Motor neuron (in vitro differentiated cells): ENCODE data around the gene FRY. TPM values are rescaled to one million over a fixed set of nuclear protein-coding genes. Genes with fewer than 3 reads are reported as not detected.
A peak's percentile ranks its signal among the peaks of the same experiment; 100 is the strongest.

Experiments
- ATAC-seq, 8 experiments: fragments of 200-7000 bp; cut with Tn5 transposase; replicated peaks in 6 of 8; 2 replicates each; pipeline ENCODE4 v1.8.0; 2021; ENCODE audit warnings: mild to moderate bottlenecking in 8 of 8, moderate library complexity in 8 of 8
- H3K27ac ChIP-seq, 2 donors: fragments of 250-450 bp; sonication (Bioruptor Pico); 2 replicates each; pipeline ENCODE4 v1.9.0; 2021; ENCODE audit warnings: antibody characterized with exemption in 2 of 2, mild to moderate bottlenecking in 2 of 2, moderate library complexity in 1 of 2
- H3K4me1 ChIP-seq, 2 donors: fragments of 250-450 bp; sonication (Bioruptor Pico); replicated peaks in 1 of 2; 2 replicates each; pipeline ENCODE4 v1.6.1; 2021; ENCODE audit warnings: antibody characterized with exemption in 2 of 2, mild to moderate bottlenecking in 2 of 2, moderate library complexity in 1 of 2
- H3K4me3 ChIP-seq, 5 donors: fragments of 250-450 bp; sonication (Bioruptor Pico); 2 replicates each; pipeline ENCODE4 v1.9.0; 2021; ENCODE audit warnings: antibody characterized with exemption in 5 of 5, mild to moderate bottlenecking in 5 of 5, moderate library complexity in 4 of 5
- WGBS, 10 experiments: fragments of 450-650 bp; shearing (Covaris generic); methylation state at CpG; one replicate each; pipeline ENCODE4 v1.0.0; 2022; 5-methylcytosine and 5-hydroxymethylcytosine counted together
- in situ Hi-C, 9 experiments: fragments of 400-800 bp; cut with MboI; loops; one replicate each; pipeline ENCODE4 v1.15.0; 2021; ENCODE audit warnings: low sequenced_read_pairs in 9 of 9, low pct_unique_long_range_greater_than_20kb in 2 of 9; ENCODE audit not compliant: unreplicated experiment in 9 of 9
- total RNA-seq, 8 experiments: library from RNA; unstranded; fragments of 300-600 nt; gene quantifications; 2 replicates each; pipeline versions ENCODE4 v1.2.3 to v1.2.4, GENCODE V29; 2022

The FRY gene
- total RNA-seq, 8 experiments from 2014 or later = 6.0 to 54.0 (median 35.7) TPM

DNA sequence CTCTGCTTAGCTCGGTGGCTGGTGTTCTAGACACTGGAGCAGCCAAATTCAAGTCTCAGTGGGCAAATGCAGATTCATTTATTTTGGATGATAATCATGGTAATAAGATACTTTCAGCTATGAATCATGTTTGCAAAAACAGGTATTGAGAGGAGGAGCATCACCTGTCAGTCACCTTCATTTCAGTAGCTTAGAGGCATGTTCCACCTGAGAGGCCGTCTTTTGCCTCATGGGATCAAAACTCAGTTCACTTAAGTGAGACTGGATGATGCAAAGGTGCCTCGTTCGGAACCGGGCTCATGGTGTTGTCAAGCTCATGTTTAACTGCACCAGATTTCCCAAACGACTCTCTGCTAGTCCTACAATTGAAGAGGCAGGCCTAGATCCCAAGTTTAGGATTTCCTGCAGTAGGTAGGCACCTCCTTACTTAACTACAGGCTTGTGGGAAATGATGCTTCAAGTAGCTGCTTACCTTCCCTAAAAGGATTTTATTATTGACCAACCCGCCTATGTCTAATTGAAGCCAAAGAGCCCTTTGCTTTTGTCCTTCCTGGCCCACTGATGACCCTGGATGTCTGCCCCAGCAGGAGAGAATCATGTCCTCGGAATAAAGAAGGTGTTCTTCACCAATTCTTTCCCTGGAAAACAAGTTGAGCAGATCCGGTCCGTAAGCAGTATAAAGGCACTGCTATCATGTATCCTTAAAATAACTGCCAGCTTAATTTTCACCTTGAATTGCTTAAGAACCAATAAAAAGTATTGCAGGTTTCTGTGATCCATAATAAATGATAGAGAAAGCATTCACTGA is 223.5 kb downstream of the FRY start:
- Histone ChIP-seq H3K4me1 (no peaks in the 10 kb centered on the region), H3K4me3 (no peak overlapping the region), H3K27ac (no peak overlapping the region)
- WGBS, 10 experiments = 75 to 100% (median 94%) methylated on average over 1 to 8 of the region's 10 CpGs
- no peak for ATAC-seq
- in situ Hi-C loops = no loop called here

DNA sequence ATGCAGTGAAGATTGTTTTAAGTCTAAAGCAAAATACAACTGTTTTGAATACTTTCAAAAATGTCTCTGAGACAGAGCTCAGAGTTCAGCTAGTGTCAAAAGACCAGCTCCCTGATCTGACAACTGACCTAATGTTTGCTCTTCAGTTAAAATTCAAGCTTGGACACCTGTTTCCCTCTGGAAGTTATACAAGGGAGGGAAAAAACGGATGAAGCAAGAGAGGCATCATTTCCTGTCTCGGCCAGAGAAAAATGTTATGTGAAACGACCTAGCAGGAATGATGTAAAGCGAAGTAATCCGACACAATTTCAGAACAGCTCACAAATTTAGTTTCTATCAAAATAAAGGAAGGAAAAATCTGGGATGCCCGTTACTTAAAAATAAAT is 224.1 kb downstream of the FRY start:
- 62 to 100% (median 84%) methylated on average over 3 to 6 of the region's 6 CpGs; no CpG with 5 or more reads in 1 of the 10 experiments for WGBS, 10 experiments
- in situ Hi-C loops = no loop called here
- no peaks in the 10 kb centered on the region for H3K4me1 ChIP-seq
- no peak overlapping the region for H3K4me3 ChIP-seq
- H3K27ac ChIP-seq = no peak overlapping the region
- ATAC-seq = no peak

DNA sequence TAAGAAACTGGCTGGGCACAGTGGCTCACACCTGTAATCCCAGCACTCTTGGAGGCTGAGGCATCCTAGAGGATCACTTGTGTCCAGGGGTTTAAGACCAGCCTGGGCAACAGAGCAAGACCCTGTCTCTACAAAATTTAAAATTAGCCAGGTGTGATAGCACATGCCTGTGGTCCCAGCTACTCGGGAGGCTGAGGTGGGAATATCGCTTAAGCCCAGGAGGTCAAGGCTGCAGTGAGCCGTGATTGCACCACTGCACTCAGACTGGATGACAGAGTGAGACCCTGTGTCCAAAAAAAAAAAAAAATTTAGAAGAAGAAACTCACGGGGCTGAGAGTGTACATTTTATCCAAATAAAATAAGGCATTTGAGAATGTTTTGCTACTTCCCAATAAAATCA is 224.7 kb downstream of the FRY start:
- 80 to 100% (median 97%) methylated on average over 1 to 4 of the region's 4 CpGs; no CpG with 5 or more reads in 1 of the 10 experiments for WGBS, 10 experiments
- Histone ChIP-seq H3K27ac (no peak overlapping the region), H3K4me3 (no peak overlapping the region), H3K4me1 (no peaks in the 10 kb centered on the region)
- ATAC-seq = no peak
- in situ Hi-C loops = no loop called here

DNA sequence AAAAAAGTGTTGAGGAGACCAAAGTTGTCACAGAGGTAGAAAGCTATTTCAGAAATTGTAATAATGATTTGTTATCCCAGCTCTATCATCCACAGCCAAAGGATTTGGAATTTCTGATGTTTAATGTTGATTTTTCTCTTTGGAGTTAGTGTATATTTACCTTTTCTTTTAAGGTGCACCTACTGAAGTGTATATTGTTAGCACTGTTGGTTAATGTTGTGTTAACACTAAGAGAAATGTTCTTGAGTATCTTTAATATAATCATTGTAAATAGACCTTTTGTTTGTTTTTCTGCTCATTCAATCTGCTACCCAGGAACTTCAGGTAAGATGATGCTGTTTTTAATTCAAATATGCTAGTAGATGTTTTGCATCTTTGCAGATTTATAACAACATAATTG is 226.1 kb downstream of the FRY start:
- in situ Hi-C loops = no loop called here
- H3K27ac ChIP-seq = no peak overlapping the region
- H3K4me3 ChIP-seq = no peak overlapping the region
- H3K4me1 ChIP-seq = no peaks in the 10 kb centered on the region
- ATAC-seq = no peak

DNA sequence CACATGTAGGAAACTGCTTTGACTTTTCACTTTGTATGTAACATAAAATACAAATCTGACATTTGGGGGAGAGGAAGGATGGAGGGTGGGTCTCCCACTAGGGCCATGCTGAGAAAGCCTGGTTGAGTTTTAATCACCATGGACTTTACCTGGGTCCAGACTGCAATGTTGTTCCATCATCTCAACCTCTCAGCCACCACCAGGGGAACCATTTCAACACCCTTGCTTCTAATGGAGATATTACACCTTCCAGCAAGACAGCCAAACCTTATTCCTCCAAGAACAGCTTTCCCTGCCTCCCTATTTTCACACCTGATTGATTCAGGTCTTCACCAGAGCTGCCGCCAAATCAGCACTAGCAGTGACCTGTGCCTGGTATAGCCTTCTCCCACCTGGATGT is 227.5 kb downstream of the FRY start:
- Histone ChIP-seq H3K4me1 (no peaks in the 10 kb centered on the region), H3K27ac (no peak overlapping the region), H3K4me3 (no peak overlapping the region)
- no peak for ATAC-seq
- in situ Hi-C loops = no loop called here
- 80 to 100% (median 100%) methylated on average over 1 of the region's 1 CpG; no CpG with 5 or more reads in 2 of the 10 experiments for WGBS, 10 experiments

DNA sequence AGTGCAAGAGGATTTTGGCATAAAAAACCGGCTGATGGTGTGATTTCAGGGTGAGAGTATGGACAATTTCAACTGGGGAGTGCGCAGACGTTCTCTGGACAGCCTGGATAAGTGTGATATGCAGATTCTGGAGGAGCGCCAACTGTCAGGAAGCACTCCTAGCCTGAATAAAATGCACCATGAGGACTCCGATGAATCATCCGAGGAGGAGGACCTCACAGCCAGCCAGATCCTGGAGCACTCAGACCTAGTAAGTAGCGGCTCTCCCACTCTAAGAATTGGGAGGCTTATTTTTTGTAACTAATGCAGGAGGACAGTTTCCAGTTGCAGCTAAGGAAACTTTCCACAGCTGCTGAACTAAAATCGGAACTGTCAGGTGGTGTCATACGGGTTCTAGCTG is 230.0 kb downstream of the FRY start:
- H3K4me1 ChIP-seq = no peaks in the 10 kb centered on the region
- H3K4me3 ChIP-seq = no peak overlapping the region
- in situ Hi-C loops = no loop called here
- ATAC-seq = peak in 5 of 8 experiments; percentile 15 to 91 (median 89)
- WGBS, 10 experiments = 0 to 100% (median 86%) methylated on average over 1 to 8 of the region's 9 CpGs
- H3K27ac ChIP-seq = no peak overlapping the region

DNA sequence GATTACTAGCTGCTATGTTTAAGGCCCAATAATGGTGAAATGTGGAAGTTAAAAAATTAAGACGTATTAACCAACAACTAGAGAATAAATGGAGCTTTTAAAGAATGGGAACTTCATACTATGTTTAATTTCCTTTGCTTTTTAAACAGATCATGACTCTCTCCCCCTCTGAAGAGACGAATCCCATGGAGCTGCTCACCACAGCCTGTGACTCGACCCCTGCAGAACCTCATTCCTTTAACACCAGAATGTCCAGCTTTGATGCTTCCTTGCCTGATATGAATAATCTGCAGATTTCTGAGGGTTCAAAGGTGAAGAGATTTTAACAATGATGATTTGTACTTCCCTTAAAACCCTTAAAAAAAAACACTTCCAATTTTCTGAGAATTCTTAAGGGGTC is 230.6 kb downstream of the FRY start:
- Histone ChIP-seq H3K27ac (no peak overlapping the region), H3K4me1 (no peaks in the 10 kb centered on the region), H3K4me3 (no peak overlapping the region)
- in situ Hi-C loops = no loop called here
- 28 to 100% (median 80%) methylated on average over 1 to 3 of the region's 3 CpGs; no CpG with 5 or more reads in 1 of the 10 experiments for WGBS, 10 experiments
- no peak for ATAC-seq

DNA sequence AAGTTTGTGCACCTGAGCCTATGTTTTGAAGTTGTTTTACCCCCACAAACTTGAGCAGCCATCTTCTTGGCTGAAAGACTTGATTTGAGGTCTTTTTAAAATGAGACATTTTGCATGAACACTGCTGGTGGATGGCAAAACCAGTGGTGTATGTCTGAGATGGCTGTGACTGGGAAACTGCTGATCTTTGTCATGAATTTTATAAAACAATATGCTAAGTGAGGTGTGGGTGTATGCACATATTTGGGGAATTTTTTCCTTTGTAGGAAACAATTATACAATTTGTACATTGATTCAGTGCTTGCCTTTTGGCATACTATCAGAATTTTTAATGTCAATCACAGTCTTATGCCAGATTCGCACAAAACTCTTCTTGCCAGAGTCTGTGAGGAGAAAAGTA is 231.0 kb downstream of the FRY start:
- peak in 3 of 8 experiments; percentile 71 to 78 (median 74) for ATAC-seq
- WGBS, 10 experiments = 0 to 93% (median 0%) methylated on average over 1 of the region's 1 CpG; no CpG with 5 or more reads in 4 of the 10 experiments

DNA sequence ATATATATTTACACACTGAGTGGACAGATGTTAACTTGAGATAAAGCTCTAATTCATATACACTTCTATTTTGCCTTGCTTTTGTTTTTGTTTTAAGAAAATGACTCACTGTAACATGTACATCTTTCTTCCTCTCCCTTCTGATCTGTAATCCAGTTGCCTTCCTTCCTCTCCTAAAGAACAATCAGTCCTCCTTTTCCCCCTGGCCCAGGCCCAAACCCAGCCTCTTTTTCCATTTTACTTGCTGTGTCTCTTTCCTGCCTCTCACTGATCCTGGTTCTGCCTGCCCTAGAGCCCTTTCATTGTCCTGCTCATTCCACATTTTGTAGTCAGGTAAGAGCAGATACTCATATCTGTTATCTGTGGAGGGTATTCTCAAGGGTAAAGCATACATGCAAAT is 232.8 kb downstream of the FRY start:
- Histone ChIP-seq H3K4me1 (no peaks in the 10 kb centered on the region), H3K27ac (no peak overlapping the region), H3K4me3 (no peak overlapping the region)
- in situ Hi-C loops = no loop called here
- peak in 1 of 8 experiments; percentile 6 for ATAC-seq

More for the DNA sequence above, 231.0 kb downstream of the FRY start:
- no peak overlapping the region for H3K27ac ChIP-seq
- in situ Hi-C loops = no loop called here
- no peaks in the 10 kb centered on the region for H3K4me1 ChIP-seq
- H3K4me3 ChIP-seq = no peak overlapping the region

DNA sequence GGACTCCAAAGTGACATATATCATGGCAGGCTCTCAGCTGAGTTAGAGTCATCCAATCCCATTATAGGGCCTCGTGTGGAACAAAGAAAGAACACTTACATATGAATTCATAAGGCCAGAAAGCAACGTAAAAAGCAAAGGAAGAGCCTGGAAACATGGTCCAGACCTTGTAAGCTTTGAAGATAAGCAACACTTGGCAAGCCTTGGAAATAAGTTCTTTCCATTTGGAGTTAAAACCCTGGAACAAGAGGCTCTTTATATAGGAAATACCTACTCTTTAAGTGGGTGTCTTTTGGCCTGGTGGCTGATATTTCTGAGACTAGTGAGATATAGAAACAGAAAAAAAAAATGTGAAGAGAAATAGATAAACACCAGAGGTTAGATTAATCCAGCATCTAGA is 234.2 kb downstream of the FRY start:
- WGBS, 10 experiments = 40 to 100% (median 60%) methylated on average over 1 to 2 of the region's 2 CpGs; no CpG with 5 or more reads in 1 of the 10 experiments
- Histone ChIP-seq H3K4me1 (no peaks in the 10 kb centered on the region), H3K4me3 (no peak overlapping the region), H3K27ac (no peak overlapping the region)
- no peak for ATAC-seq
- in situ Hi-C loops = no loop called here

DNA sequence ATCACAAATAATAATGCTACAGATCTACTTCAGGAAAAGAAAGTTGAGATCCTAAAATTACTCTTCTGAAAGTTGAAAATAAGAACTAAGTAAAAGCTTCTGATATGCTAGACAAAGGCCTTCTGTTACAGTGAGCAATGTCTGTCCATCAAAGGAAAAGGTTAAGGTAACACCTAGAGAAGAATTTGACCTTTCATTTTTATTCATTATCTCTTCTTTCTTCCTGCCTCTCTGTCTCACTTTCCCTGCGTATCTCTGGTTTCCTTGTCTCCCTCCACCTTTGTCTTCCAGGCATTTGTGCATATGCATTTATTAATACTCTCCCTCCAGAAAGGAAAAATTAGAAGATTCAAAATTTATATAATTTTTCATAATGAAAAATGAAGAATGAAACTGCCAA is 234.6 kb downstream of the FRY start:
- in situ Hi-C loops = no loop called here
- Histone ChIP-seq H3K4me3 (no peak overlapping the region), H3K27ac (no peak overlapping the region), H3K4me1 (no peaks in the 10 kb centered on the region)
- WGBS, 10 experiments = 78 to 100% (median 97%) methylated on average over 1 of the region's 1 CpG; no CpG with 5 or more reads in 4 of the 10 experiments
- no peak for ATAC-seq

DNA sequence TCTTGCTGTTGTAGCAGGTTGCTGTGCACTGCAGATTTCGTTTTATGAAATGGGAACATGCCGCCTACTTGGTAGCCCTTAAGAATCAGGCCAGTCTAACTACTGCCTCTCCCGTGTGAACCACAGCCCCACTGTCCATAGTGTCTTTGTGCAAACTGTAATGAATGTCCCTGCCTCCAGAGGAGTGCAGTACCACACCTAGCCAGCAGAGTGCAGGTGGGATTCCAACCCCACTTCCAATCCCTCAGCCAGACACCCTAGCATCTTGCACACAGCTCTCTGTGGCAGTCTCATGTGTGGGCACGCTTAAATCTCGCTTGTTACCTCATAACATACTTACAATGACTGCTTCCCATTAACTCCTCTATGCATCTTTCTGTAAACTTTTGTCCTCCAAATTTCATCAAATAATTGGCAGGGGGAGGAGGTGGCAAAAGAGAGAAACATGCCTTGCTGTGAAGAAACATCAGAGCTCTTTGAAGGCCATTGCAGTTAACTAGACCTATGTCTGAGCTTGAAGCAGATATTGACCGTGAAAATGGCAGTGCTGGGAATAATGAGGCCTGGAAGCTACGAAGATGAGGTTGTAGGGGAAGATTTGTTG is 236.4 kb downstream of the FRY start:
- Histone ChIP-seq H3K27ac (no peak overlapping the region), H3K4me1 (no peaks in the 10 kb centered on the region), H3K4me3 (no peak overlapping the region)
- WGBS, 10 experiments = 60 to 94% (median 84%) methylated on average over 3 to 7 of the region's 7 CpGs
- no peak for ATAC-seq
- in situ Hi-C loops = no loop called here

DNA sequence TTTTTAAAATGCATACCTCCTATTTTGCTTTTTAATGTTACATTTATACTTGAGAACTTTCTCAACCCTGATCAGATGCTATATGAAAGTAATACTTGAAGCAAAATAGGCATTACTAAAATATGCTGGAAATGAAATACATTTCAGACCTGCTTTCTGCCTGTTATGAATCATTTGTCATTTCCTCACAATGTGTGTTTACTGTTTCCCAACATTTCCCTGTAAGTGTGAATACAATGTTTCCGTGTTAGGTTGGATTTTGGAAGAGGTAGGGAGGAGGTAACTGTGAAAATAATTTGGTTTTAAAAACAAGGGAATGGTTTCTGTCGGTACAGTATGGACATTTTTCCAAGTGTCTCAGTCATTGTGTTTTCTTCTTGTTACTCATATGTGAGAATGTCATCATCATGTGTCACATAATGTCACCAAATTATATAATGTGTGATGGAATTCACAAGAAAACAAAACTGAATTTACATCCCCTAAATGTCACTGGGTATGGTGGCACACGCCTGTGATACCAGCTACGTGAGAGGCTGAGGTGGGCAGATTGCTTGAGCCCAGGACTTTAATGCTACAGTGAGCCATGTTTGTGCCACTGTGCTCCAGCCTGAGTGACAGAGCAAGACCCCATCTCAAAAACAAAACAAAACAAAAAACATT is 240.6 kb downstream of the FRY start:
- WGBS, 10 experiments = 42 to 100% (median 82%) methylated on average over 1 to 4 of the region's 4 CpGs
- H3K27ac ChIP-seq = no peak overlapping the region
- in situ Hi-C loops = no loop called here

More for the DNA sequence above, 240.6 kb downstream of the FRY start:
- H3K4me3 ChIP-seq = no peak overlapping the region
- H3K4me1 ChIP-seq = no peaks in the 10 kb centered on the region
- no peak for ATAC-seq
